CD4-positive, alpha-beta T cell treated with Interferon gamma for 1 hour (primary cell): ENCODE results near the gene NFS1.
A peak's percentile ranks its signal among the peaks of the same experiment; 100 is the strongest.

ENCODE experiments used
- DNase-seq: peaks from one replicate; pipeline ENCODE4 v3.0.0-alpha.2; 2020

Gene NFS1

DNA sequence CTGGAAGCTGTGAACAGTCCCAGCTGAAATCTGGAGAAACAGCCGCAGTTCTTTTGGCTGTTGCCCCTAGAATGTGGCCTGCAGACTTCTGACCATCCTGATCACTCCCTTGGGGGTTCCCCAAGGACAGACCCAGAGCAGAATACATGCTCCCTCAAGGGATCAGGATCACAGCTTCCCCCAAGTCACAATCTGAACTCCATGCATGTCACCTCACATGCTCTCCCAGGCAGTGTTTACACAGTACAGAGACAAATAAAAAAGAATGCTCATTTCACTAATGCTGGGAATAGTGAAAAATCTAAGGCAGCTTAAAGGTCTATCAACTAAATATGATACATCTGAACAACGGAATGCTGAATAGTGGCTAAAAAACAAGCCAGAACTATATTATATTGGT is 63.1 kb downstream of the NFS1 start:
- DNase-seq: no peak

DNA sequence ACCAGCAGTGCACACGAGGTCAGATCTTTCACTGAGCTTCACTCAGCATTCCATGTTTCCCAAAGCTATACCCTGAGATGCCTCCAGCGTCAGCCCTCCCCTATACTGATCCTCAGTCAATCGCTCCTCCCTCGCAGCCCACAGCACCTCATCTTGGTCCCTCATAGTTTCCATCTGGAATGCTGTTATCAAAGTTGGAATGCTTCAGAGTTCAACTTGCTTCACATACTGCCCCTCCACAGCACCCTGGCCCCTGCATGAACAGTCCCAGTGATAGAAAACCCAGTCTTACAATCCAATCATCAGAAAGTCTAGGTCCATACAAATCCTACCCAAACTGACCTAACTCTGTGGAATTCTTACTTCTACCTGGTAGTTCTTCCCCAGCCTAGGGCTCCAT is 63.5 kb downstream of the NFS1 start:
- no peak for DNase-seq

DNA sequence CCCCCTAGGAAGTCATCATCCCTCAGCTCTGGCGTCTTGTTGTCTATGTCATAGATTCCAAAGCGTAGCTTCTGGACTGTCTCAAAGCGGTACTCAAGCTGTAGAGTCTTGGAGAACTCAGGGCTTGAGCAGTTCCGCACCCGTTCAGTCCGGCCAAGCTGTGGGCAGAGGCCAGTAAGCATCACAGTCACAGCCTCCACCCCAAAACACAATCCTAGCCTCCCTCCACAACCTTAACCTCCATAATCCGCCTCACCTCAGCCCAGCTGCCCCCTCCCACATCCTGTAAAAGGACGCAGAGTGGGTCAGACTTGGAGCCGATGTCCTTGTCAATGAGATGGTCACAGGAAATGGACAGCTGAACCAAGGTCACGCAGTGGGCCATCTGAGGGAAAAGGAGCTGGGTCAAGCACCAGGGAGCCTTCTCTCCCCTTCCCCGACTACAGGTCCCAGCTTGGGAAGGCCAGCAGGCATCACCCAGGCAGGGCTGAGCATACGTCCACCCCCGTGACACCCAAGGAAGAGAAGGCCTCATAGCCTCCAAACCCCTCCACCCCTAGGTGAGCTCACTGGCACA is 66.5 kb downstream of the NFS1 start:
- no peak for DNase-seq

DNA sequence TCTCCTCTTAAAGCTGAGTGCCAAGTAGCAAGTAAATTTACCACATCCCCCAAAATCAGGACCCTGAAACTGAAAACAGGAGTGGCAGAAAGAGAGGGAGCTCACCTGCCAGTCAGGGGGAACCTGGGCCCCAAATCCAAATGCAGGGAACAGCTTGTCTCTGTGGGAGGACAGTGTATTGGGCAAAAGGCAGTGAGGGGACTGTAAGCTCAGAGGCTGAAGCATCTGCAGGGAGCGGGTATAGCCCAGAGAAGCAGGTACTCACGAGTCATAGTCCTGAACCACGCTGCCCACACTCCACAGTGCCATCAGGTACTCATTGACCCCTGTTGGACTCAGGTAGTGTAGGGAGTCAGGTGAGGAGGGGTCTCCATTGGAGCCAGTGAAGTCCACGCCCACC is 68.5 kb downstream of the NFS1 start:
- DNase-seq: no peak

DNA sequence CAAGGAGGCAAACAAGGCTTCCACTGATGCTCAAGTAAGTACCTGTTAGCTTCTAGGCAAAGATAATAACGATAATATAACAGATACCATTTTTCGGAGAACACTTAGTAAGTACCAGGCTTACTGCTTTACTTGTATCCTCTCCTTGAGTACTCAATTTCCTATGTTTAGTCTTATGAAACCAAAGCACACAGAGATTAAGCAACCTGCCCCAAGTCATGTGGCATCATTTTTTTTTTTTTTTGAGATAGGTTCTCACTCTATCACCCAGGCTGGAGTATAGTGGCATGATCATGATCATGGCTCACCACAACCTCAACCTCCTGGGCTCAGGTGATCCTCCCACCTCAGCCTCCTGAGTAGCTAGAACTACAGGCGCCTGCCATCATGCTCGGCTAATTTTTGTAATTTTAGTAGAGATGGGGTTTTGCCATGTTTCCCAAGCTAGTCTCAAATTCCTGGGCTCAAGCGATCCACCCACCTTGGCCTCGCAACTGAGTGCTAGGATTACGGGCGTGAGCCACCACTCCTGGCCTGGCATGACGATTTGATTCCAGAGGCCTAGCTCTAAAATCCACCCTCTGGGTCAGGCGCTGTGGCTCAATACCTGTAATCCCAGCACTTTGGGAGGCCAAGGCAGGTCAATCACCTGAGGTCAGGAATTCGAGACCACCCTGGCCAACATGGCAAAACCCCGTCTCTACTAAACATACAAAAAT is 69.6 kb downstream of the NFS1 start:
- no peak for DNase-seq

DNA sequence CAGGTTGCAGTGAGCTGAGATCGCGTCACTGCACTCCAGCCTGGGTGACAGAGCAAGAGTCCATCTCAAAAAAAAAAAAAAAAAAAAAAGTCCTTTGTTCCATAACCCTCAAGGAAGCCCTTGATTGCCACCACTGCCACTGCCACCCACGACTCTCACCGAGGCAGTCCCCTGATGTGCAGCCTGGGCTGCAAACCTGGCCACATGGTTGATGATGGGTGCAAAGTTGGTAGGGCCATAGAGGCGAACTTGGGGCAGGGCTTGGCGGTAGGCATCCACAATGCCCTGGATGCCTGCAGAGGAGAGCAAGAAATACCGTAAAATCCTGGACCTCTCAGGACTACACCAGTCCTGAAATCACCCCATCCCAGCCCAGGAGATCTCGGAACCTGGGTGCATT is 72.0 kb downstream of the NFS1 start:
- no peak for DNase-seq

DNA sequence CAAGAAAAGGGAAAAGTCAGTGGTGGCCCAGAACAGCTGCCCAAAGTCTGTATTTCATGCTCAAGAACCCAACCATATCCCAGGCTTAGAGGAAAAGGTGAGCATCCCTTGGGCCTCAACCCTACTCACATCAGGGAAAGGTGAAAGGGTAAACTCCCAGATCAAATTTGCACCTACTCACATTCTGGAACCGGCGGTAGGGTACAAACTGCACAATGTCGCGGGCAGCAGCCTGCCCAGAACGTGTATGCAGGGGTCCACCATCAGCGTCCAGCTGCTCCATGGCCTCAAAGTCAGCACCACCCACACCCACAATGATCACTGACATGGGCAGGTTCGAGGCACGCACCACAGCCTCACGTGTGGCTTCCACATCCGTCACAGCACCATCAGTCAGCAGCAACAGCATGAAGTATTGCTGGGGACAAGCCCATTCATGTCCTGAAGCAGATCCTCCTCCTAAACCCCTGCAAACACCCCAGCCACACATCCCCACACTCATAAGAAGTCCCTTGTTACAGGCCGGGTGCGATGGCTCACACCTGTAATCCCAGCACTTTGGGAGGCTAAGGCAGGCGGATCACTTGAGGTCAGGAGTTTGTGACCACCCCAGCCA is 72.7 kb downstream of the NFS1 start:
- DNase-seq: no peak

DNA sequence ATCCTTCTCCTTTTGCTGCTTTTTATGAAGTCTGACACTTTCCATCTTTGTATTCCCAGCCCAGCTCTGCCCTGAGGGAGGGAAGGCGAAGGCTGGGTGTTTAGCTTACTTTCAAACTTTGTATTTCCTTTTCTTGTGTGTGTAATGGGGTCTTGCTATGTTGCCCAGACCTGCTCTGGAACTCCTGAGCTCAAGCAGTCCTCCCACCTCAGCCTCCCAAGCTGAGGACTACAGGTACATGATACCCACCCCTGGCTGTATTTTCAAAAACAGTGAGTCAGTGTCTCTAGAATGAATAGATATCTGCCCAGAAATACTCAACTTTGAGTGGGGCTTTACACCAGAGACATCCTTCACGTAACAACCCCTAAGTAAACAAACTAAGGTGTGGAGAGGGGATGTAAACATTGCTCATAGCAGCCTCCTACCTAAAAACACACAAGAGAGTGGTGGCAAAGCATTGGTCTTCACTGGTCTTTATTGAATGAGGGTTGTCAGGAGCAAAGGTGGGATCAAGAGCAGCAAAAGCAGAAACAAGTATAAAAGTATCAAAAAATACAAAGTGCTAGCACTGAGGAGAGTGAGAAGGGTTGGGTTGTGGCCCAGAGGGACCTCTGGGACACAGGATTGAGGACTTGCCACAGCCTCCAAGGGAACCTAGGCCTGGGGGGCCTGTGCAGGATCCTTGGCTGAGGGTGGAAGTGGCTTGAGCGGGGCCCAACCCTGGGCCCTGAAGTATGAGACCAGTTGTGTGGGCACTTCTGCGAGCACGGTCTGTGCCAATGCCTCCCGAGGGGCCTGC is 73.4 kb downstream of the NFS1 start:
- no peak for DNase-seq

DNA sequence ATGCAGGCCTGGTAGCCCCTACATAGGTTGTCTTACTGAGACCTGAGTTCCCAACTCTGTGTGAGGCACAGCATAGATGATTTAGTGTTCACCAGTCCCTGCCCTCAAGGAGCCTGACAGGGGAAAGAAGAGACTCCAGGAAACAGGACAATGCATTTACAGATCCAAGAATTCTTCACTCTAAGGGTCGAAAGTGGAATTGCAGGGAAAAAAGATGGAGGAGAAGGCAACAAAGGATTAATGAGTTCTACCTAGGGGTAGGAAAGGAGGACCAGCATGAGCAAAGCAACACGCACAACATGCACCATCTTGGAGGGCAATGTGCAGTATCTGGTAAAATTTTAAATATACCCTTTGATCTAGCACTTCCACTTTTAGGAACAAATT is 77.6 kb downstream of the NFS1 start:
- DNase-seq: no peak

DNA sequence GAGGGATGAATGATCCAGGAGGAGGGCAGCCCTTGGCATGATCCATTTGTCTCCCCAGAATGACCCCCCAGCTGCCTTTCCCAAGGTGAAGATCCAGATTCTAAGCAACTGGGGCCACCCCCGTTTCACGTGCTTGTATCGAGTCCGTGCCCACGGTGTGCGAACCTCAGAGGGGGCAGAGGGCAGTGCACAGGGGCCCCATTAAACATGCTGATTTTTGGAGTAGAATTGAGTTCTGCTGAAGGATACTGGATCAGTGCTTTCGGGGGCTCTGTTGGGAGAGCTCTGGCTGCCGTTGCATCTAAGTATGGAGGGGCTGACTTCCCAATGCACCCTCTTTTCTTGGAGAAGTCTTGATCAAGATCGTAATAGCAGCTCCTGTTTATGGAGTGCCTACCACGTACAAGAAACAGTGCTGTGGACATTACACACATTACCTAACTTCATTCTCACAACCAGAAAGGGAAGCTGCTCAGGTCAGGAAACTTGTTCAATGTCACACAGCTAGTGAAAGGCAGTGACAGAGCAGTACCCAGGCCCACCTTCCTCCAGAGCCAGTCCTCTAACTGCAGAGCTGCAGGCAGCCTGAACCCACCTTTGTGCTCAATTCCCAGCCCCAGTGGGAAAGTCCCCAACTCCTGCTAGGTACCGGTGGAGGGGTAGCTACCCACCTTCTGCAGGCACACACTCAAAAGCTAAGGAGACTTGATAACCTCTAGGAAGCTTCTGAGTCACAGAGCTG is 78.2 kb downstream of the NFS1 start:
- DNase-seq: no peak

DNA sequence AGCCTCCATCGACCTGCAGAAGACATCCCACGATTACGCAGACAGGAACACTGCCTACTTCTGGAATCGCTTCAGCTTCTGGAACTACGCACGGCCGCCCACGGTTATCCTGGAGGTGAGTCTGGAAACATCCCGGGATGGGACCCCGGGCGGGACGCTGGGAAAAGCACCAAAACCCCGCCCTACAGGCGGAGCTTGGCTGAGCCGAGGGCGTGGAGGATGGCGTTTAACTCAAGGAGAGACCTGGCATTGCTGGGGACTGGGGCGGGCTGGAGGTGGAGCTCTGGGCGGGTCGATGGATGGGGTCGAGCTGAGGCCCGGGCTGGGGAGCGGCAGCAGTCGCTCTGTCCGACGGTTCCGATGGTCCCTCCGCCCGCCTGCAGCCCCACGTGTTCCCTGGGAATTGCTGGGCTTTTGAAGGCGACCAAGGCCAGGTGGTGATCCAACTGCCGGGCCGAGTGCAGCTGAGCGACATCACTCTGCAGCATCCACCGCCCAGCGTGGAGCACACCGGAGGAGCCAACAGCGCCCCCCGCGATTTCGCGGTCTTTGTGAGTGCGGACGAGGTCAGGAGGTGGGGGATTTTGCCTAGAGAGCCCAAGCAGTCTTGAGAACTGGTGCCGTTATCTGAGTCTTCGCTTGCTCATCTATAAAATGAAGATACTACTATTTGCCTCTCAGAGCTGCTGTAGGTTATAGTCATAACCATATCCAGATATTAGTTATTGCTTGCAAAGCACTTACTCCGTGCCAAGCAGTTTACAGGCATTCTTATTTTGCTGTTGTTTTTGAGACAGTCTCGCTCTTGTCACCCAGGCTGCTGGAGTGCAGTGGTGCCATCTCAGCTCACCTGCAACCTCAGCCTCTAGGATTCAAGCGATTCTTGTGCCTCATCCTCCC is 79.7 kb downstream of the NFS1 start:
- DNase-seq: peak; percentile 72

DNA sequence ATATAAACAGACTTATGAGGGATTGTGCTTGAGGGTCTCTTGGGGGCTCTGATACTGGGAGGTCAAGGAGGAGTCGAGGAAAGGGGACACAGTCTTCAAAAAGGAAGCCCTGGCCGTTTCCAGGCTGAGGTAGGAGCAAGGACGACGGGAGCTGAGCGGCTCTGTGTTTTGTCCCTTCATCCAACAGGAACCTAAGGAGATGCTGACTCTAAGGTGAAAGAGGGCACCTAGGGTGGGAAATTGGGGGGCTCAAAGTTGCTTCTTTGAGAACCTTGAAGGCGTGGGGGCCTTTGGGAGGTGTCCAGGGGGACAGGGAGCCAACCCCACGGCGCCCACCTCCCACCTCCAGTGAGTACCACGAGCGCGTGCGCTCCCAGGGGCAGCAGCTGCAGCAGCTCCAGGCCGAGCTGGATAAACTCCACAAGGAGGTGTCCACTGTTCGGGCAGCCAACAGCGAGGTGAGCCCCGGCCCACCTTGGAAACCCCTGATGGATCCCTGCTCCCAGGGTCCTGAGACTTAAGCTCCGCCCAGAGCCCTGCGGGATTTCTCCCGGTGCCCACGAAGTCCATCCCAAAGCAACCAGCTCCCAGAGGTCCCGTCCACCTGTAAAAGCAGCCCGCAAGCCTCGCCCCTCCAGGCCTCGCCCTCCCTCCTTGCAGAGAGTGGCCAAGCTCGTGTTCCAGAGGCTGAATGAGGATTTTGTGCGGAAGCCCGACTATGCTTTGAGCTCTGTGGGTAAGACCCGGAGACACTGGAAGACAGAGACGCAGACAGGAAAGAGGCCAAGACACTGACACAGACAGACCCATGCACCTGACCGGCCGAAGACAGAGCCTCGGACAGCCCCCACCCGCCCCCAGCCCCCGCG is 80.7 kb downstream of the NFS1 start:
- DNase-seq: no peak
